Cardiac muscle cell (in vitro differentiated cells and primary cell): Measurements from ENCODE around the gene PKP3. TPM values are rescaled to one million over a fixed set of nuclear protein-coding genes. Genes with fewer than 3 reads are reported as not detected.

Experiments
- DNase-seq, 2 donors: peaks; one replicate each; pipeline versions ENCODE4 v3.0.0 to v3.0.0-alpha.2; 2010 to 2017; ENCODE audit warnings: low read depth in 1 of 2, low spot score in 1 of 2
- H3K27ac ChIP-seq: fragments of 200-600 bp; sonication (generic); 2 replicates; pipeline ENCODE4 v1.5.1; 2016
- H3K27me3 ChIP-seq: fragments of 200-600 bp; sonication (generic); 2 replicates; pipeline ENCODE4 v1.6.0; 2016; ENCODE audit warnings: control low read depth
- H3K36me3 ChIP-seq: fragments of 200-600 bp; sonication (generic); 2 replicates; pipeline ENCODE4 v1.5.1; 2016; ENCODE audit warnings: control low read depth
- H3K4me1 ChIP-seq: fragments of 200-600 bp; sonication (generic); 2 replicates; pipeline ENCODE4 v1.8.1; 2017; ENCODE audit warnings: low read depth, mild to moderate bottlenecking, mixed run types
- H3K4me3 ChIP-seq: fragments of 200-600 bp; sonication (generic); 2 replicates; pipeline ENCODE4 v1.5.1; 2016; ENCODE audit warnings: mild to moderate bottlenecking
- H3K9me3 ChIP-seq: fragments of 200-600 bp; sonication (generic); 2 replicates; pipeline ENCODE4 v1.5.1; 2017; ENCODE audit warnings: low read depth, mild to moderate bottlenecking, control low read depth
- CTCF ChIP-seq: IDR thresholded peaks from 2 replicates; pipeline ENCODE4 v1.5.1; 2012; ENCODE audit warnings: low read depth, mild to moderate bottlenecking, low read length
- polyA plus RNA-seq: library from polyadenylated mRNA; unstranded; fragments of >200 nt; fragmentation: Nextera tagmentation; extraction: Ambion mirVana; gene quantifications from 2 replicates; pipeline ENCODE4 v1.2.1, GENCODE V29; 2016
- total RNA-seq: library from RNA; depleted of rRNA; stranded (reverse); fragments of >200 nt; gene quantifications from 2 replicates; pipeline ENCODE4 v1.2.3, GENCODE V29; 2016

Gene PKP3
- total and polyA plus RNA-seq, 2 experiments from 2014 or later, result 0.09 to 0.57 TPM

GRCh38 chr11:451738-452137 lies 57.7 kb downstream of the PKP3 start:
- no peak for DNase-seq
- no peak for TF ChIP-seq CTCF
- no peaks in the 10 kb centered on the region for H3K9me3 ChIP-seq
- H3K27me3 ChIP-seq, result no peaks in the 10 kb centered on the region
- no peak overlapping the region for H3K4me3 ChIP-seq
- no peak overlapping the region for H3K27ac ChIP-seq
- H3K4me1 ChIP-seq, result peaks cover 18% of the 10 kb centered on the region
- no peaks in the 10 kb centered on the region for H3K36me3 ChIP-seq

- H3K36me3 ChIP-seq, result no peaks in the 10 kb centered on the region
- no peak overlapping the region for H3K4me3 ChIP-seq
- no peak overlapping the region for H3K27ac ChIP-seq
- TF ChIP-seq CTCF, result no peak
- H3K4me1 ChIP-seq, result peaks cover 18% of the 10 kb centered on the region
- H3K27me3 ChIP-seq, result no peaks in the 10 kb centered on the region
- no peaks in the 10 kb centered on the region for H3K9me3 ChIP-seq
- DNase-seq, result no peak
These were observed 58.3 kb downstream of the PKP3 start for GRCh38 chr11:452203-452744.

- H3K4me1 ChIP-seq, result peaks cover 18% of the 10 kb centered on the region
- TF ChIP-seq CTCF, result no peak
- H3K4me3 ChIP-seq, result no peak overlapping the region
- peak overlapping the region; percentile 42 for H3K27ac ChIP-seq
- no peaks in the 10 kb centered on the region for H3K36me3 ChIP-seq
- no peaks in the 10 kb centered on the region for H3K27me3 ChIP-seq
- no peaks in the 10 kb centered on the region for H3K9me3 ChIP-seq
- DNase-seq, result no peak
These were observed 59.0 kb downstream of the PKP3 start for GRCh38 chr11:452916-453527.

GRCh38 chr11:453564-453963 lies 59.6 kb downstream of the PKP3 start:
- peaks cover 17% of the 10 kb centered on the region for H3K4me1 ChIP-seq
- no peaks in the 10 kb centered on the region for H3K9me3 ChIP-seq
- no peak overlapping the region for H3K4me3 ChIP-seq
- H3K27me3 ChIP-seq, result no peaks in the 10 kb centered on the region
- H3K36me3 ChIP-seq, result no peaks in the 10 kb centered on the region
- no peak for DNase-seq
- no peak for TF ChIP-seq CTCF
- H3K27ac ChIP-seq, result peak overlapping the region; percentile 42

GRCh38 chr11:454043-454442 lies 60.0 kb downstream of the PKP3 start:
- Histone ChIP-seq H3K36me3 (no peaks in the 10 kb centered on the region), H3K27me3 (no peaks in the 10 kb centered on the region), H3K9me3 (no peaks in the 10 kb centered on the region), H3K4me1 (peaks cover 12% of the 10 kb centered on the region), H3K27ac (peak overlapping the region; percentile 42), H3K4me3 (no peak overlapping the region)
- no peak for TF ChIP-seq CTCF
- DNase-seq, result no peak

Other genes starting within 250 kb of the PKP3 start
- not detected in 2 replicates for gene SCGB1C1, start 201.1 kb upstream of the PKP3 start, total RNA-seq
- gene SCGB1C1, start 201.1 kb upstream of the PKP3 start, polyA plus RNA-seq, result not detected in 2 replicates
- 26.8 and 30.6 TPM in 2 replicates for gene BET1L, start 186.8 kb upstream of the PKP3 start, total RNA-seq
- 44.9 and 62.0 TPM in 2 replicates for gene BET1L, start 186.8 kb upstream of the PKP3 start, polyA plus RNA-seq
- gene RIC8A, start 186.5 kb upstream of the PKP3 start, total RNA-seq, result 84.3 and 102 TPM in 2 replicates
- gene RIC8A, start 186.5 kb upstream of the PKP3 start, polyA plus RNA-seq, result 75.6 and 81.5 TPM in 2 replicates
- gene SIRT3, start 157.9 kb upstream of the PKP3 start, total RNA-seq, result 44.9 and 53.6 TPM in 2 replicates
- 46.1 and 47.7 TPM in 2 replicates for gene SIRT3, start 157.9 kb upstream of the PKP3 start, polyA plus RNA-seq
- 96.3 and 98.4 TPM in 2 replicates for gene PSMD13, start 157.2 kb upstream of the PKP3 start, total RNA-seq
- gene PSMD13, start 157.2 kb upstream of the PKP3 start, polyA plus RNA-seq, result 167 and 175 TPM in 2 replicates
- not detected in 2 replicates for gene NLRP6, start 115.8 kb upstream of the PKP3 start, total RNA-seq
- gene NLRP6, start 115.8 kb upstream of the PKP3 start, polyA plus RNA-seq, result not detected in 2 replicates
- 29.9 and 88.7 TPM in 2 replicates for gene PGGHG, start 105.1 kb upstream of the PKP3 start, total RNA-seq
- 33.1 and 42.4 TPM in 2 replicates for gene PGGHG, start 105.1 kb upstream of the PKP3 start, polyA plus RNA-seq
- not detected in 2 replicates for gene IFITM5, start 94.7 kb upstream of the PKP3 start, total RNA-seq
- 0.41 TPM in 1 of 2 replicates, not detected in the other for gene IFITM5, start 94.7 kb upstream of the PKP3 start, polyA plus RNA-seq
- 71.6 and 84.8 TPM in 2 replicates for gene IFITM2, start 86.4 kb upstream of the PKP3 start, total RNA-seq
- 267 and 368 TPM in 2 replicates for gene IFITM2, start 86.4 kb upstream of the PKP3 start, polyA plus RNA-seq
- 47.2 and 68.9 TPM in 2 replicates for gene IFITM1, start 80.2 kb upstream of the PKP3 start, total RNA-seq
- 74.3 and 154 TPM in 2 replicates for gene IFITM1, start 80.2 kb upstream of the PKP3 start, polyA plus RNA-seq
- 108 and 137 TPM in 2 replicates for gene IFITM3, start 73.3 kb upstream of the PKP3 start, total RNA-seq
- gene IFITM3, start 73.3 kb upstream of the PKP3 start, polyA plus RNA-seq, result 498 and 585 TPM in 2 replicates
- 77.4 and 94.4 TPM in 2 replicates for gene B4GALNT4, start 24.7 kb upstream of the PKP3 start, total RNA-seq
- 35.8 and 44.1 TPM in 2 replicates for gene B4GALNT4, start 24.7 kb upstream of the PKP3 start, polyA plus RNA-seq
- 45.6 and 69.5 TPM in 2 replicates for gene SIGIRR, start 20.8 kb downstream of the PKP3 start, total RNA-seq
- gene SIGIRR, start 20.8 kb downstream of the PKP3 start, polyA plus RNA-seq, result 35.7 and 46.8 TPM in 2 replicates
- gene ANO9, start 47.8 kb downstream of the PKP3 start, total RNA-seq, result 0.51 TPM in 1 of 2 replicates, not detected in the other
- 0.23 and 1.2 TPM in 2 replicates for gene ANO9, start 47.8 kb downstream of the PKP3 start, polyA plus RNA-seq
- gene PTDSS2, start 56.1 kb downstream of the PKP3 start, total RNA-seq, result 178 and 202 TPM in 2 replicates
- gene PTDSS2, start 56.1 kb downstream of the PKP3 start, polyA plus RNA-seq, result 69.6 and 83.1 TPM in 2 replicates
- gene RNH1, start 113.0 kb downstream of the PKP3 start, total RNA-seq, result 149 and 186 TPM in 2 replicates
- 157 and 176 TPM in 2 replicates for gene RNH1, start 113.0 kb downstream of the PKP3 start, polyA plus RNA-seq
- gene HRAS, start 141.4 kb downstream of the PKP3 start, total RNA-seq, result 49.6 and 63.1 TPM in 2 replicates
- gene HRAS, start 141.4 kb downstream of the PKP3 start, polyA plus RNA-seq, result 60.0 and 97.8 TPM in 2 replicates
- gene LRRC56, start 143.3 kb downstream of the PKP3 start, total RNA-seq, result 2.6 and 4.5 TPM in 2 replicates
- gene LRRC56, start 143.3 kb downstream of the PKP3 start, polyA plus RNA-seq, result 2.5 and 3.4 TPM in 2 replicates
- gene LMNTD2, start 166.5 kb downstream of the PKP3 start, total RNA-seq, result 12.3 and 21.1 TPM in 2 replicates
- 18.4 and 18.8 TPM in 2 replicates for gene LMNTD2, start 166.5 kb downstream of the PKP3 start, polyA plus RNA-seq
- 47.8 and 49.5 TPM in 2 replicates for gene RASSF7, start 166.8 kb downstream of the PKP3 start, total RNA-seq
- gene RASSF7, start 166.8 kb downstream of the PKP3 start, polyA plus RNA-seq, result 49.6 and 66.7 TPM in 2 replicates
- gene PHRF1, start 182.3 kb downstream of the PKP3 start, total RNA-seq, result 36.4 and 48.0 TPM in 2 replicates
- 17.8 and 22.8 TPM in 2 replicates for gene PHRF1, start 182.3 kb downstream of the PKP3 start, polyA plus RNA-seq
- gene IRF7, start 221.7 kb downstream of the PKP3 start, total RNA-seq, result 17.7 and 24.7 TPM in 2 replicates
- 13.0 and 17.0 TPM in 2 replicates for gene IRF7, start 221.7 kb downstream of the PKP3 start, polyA plus RNA-seq
- gene CDHR5, start 230.7 kb downstream of the PKP3 start, total RNA-seq, result 0.18 TPM in 1 of 2 replicates, not detected in the other
- 0.27 and 0.60 TPM in 2 replicates for gene CDHR5, start 230.7 kb downstream of the PKP3 start, polyA plus RNA-seq
- 4.3 and 4.4 TPM in 2 replicates for gene SCT, start 233.0 kb downstream of the PKP3 start, total RNA-seq
- 8.9 and 18.8 TPM in 2 replicates for gene SCT, start 233.0 kb downstream of the PKP3 start, polyA plus RNA-seq
- gene DRD4, start 243.1 kb downstream of the PKP3 start, total RNA-seq, result 0.60 and 1.2 TPM in 2 replicates
- gene DRD4, start 243.1 kb downstream of the PKP3 start, polyA plus RNA-seq, result 0.75 and 2.2 TPM in 2 replicates